ENCODE results near the gene MALT1. TPM values are rescaled to one million over a fixed set of nuclear protein-coding genes. Genes with fewer than 3 reads are reported as not detected.

The MALT1 gene
- total RNA-seq, 2 experiments from 2014 or later: 57.8 to 67.5 TPM

GRCh38 chr18:58793361-58793760, 122.1 kb downstream of the MALT1 start:
- H3K27ac Mint-ChIP-seq: no peak overlapping the region
- POLR2A ChIA-PET: no interaction called here

GRCh38 chr18:58796220-58796619, 125.0 kb downstream of the MALT1 start:
- Mint-ChIP-seq H3K27me3 (peaks cover 7% of the 10 kb centered on the region), H3K27ac (no peak overlapping the region), H3K4me1 (ENCODE audit: low read depth) (no peaks in the 10 kb centered on the region), H3K36me3 (ENCODE audit: low read depth) (no peaks in the 10 kb centered on the region), H3K9me3 (no peaks in the 10 kb centered on the region), H3K4me3 (no peak overlapping the region)
- intact Hi-C loops (cut with micrococcal nuclease): no loop called here
- ChIA-PET POLR2A (interaction anchor here (0.5 kb wide), 1 partner anchor 218 kb away, joined by 3 read pairs; no protein-coding TSS in a partner anchor), CTCF (no interaction called here)
- no peak for TF ChIP-seq CTCF (IDR thresholded peaks at IDR 0.05)
- no peak for DNase-seq
- no peak for ATAC-seq

More at GRCh38 chr18:58793361-58793760, 122.1 kb downstream of the MALT1 start:
- no peaks in the 10 kb centered on the region for H3K9me3 Mint-ChIP-seq
- ATAC-seq (no peak), DNase-seq (no peak)
- no peaks in the 10 kb centered on the region for H3K4me1 Mint-ChIP-seq (ENCODE audit: low read depth)
- CTCF ChIA-PET: interaction anchor here (2.1 kb wide), 1 partner anchor 11 kb away, joined by 5 read pairs; no protein-coding TSS in a partner anchor
- peaks cover 8% of the 10 kb centered on the region for H3K27me3 Mint-ChIP-seq
- no peaks in the 10 kb centered on the region for H3K36me3 Mint-ChIP-seq (ENCODE audit: low read depth)
- TF ChIP-seq CTCF (IDR thresholded peaks at IDR 0.05): no peak
- intact Hi-C loops (cut with micrococcal nuclease): no loop called here
- H3K4me3 Mint-ChIP-seq: no peak overlapping the region

- ATAC-seq: no peak
- H3K4me1 Mint-ChIP-seq (ENCODE audit: low read depth): no peaks in the 10 kb centered on the region
- H3K27me3 Mint-ChIP-seq: peaks cover 7% of the 10 kb centered on the region
Measured at GRCh38 chr18:58800582-58800981, 129.3 kb downstream of the MALT1 start.

GRCh38 chr18:58802959-58803358, 131.7 kb downstream of the MALT1 start:
- Mint-ChIP-seq H3K36me3 (ENCODE audit: low read depth) (no peaks in the 10 kb centered on the region), H3K9me3 (no peaks in the 10 kb centered on the region), H3K4me3 (no peak overlapping the region), H3K4me1 (ENCODE audit: low read depth) (no peaks in the 10 kb centered on the region), H3K27me3 (peaks cover 12% of the 10 kb centered on the region), H3K27ac (no peak overlapping the region)
- intact Hi-C loops (cut with micrococcal nuclease): no loop called here
- CTCF ChIA-PET: interaction anchor here (1.2 kb wide), 1 partner anchor 268 kb away, joined by 7 read pairs; no protein-coding TSS in a partner anchor
- DNase-seq (no peak), ATAC-seq (no peak)
- TF ChIP-seq CTCF (IDR thresholded peaks at IDR 0.05): no peak
- POLR2A ChIA-PET: no interaction called here

More at GRCh38 chr18:58800582-58800981, 129.3 kb downstream of the MALT1 start:
- intact Hi-C loops (cut with micrococcal nuclease): no loop called here
- Mint-ChIP-seq H3K4me3 (no peak overlapping the region), H3K36me3 (ENCODE audit: low read depth) (no peaks in the 10 kb centered on the region), H3K27ac (no peak overlapping the region), H3K9me3 (no peaks in the 10 kb centered on the region)
- ChIA-PET CTCF (no interaction called here), POLR2A (no interaction called here)
- no peak for TF ChIP-seq CTCF (IDR thresholded peaks at IDR 0.05)
- DNase-seq: no peak

- Mint-ChIP-seq H3K4me1 (ENCODE audit: low read depth) (no peaks in the 10 kb centered on the region), H3K27me3 (peaks cover 16% of the 10 kb centered on the region), H3K36me3 (ENCODE audit: low read depth) (no peaks in the 10 kb centered on the region), H3K9me3 (no peaks in the 10 kb centered on the region), H3K27ac (no peak overlapping the region), H3K4me3 (no peak overlapping the region)
- DNase-seq (no peak), ATAC-seq (no peak)
- CTCF ChIA-PET: no interaction called here
- no peak for TF ChIP-seq CTCF (IDR thresholded peaks at IDR 0.05)
- POLR2A ChIA-PET: no interaction called here
- intact Hi-C loops (cut with micrococcal nuclease): no loop called here
Measured at GRCh38 chr18:58803978-58804377, 132.7 kb downstream of the MALT1 start.

Other genes starting within 250 kb of the MALT1 start
- under 1 TPM; 0.34 to 0.59 TPM for gene ALPK2, start 42.4 kb upstream of the MALT1 start, total RNA-seq
- gene ZNF532, start 193.4 kb downstream of the MALT1 start, total RNA-seq: 1 to 10 TPM; 1.3 to 1.8 TPM

Data from activated CD8-positive, alpha-beta T cell treated with anti-CD3 and anti-CD28 coated beads for 36 hours (primary cell).